Caco-2 (cell line): ENCODE results near the gene LRMDA. TPM values are rescaled to one million over a fixed set of nuclear protein-coding genes. Genes with fewer than 3 reads are reported as not detected.
A peak's percentile ranks its signal among the peaks of the same experiment; 100 is the strongest.

Source experiments
- BruUV-seq: library from RNA; stranded (reverse); fragments of 400-500 nt; replicated peaks from 2 replicates; lab custom pipeline; 2021; lab: Mats Ljungman, UMichigan
- CTCF ChIA-PET: fragments of 300-600 bp; sonication (Branson Sonifier 250); formaldehyde crosslinking; loops from one replicate; lab custom pipeline; 2022; ENCODE audit warnings: antibody characterized with exemption; lab: Charles Lee
- POLR2A ChIA-PET: fragments of 300-600 bp; sonication (Branson Sonifier 250); formaldehyde crosslinking; loops from one replicate; lab custom pipeline; 2022; ENCODE audit warnings: antibody characterized with exemption; lab: Charles Lee
- DNase-seq, 2 experiments: peaks; one replicate each; pipeline versions ENCODE4 v3.0.0 to v3.0.0-alpha.2; 2020 to 2022
- H3K27me3 ChIP-seq: replicated peaks from 2 replicates; pipeline ENCODE4 v1.6.0; 2011; ENCODE audit warnings: low read length; ENCODE audit not compliant: control insufficient read depth, insufficient read depth
- H3K36me3 ChIP-seq: 2 replicates; pipeline ENCODE4 v1.5.1; 2011; ENCODE audit warnings: low read length; ENCODE audit not compliant: control insufficient read depth, insufficient read depth
- H3K4me1 ChIP-seq: fragments of 250-450 bp; sonication (Bioruptor Pico); 2 replicates; pipeline ENCODE4 v1.5.1; 2020; ENCODE audit warnings: mild to moderate bottlenecking
- H3K4me3 ChIP-seq: 2 replicates; pipeline ENCODE4 v1.5.1; 2011; ENCODE audit warnings: low read depth, mild to moderate bottlenecking, control low read depth, low read length
- H3K9me3 ChIP-seq: fragments of 250-450 bp; sonication (Bioruptor Pico); 2 replicates; pipeline ENCODE4 v1.5.1; 2020; ENCODE audit warnings: mild to moderate bottlenecking, moderate library complexity
- H3K27ac Mint-ChIP-seq: one replicate; pipeline ENCODE4 v1.8.0; 2022; ENCODE audit warnings: mixed read lengths; ENCODE audit not compliant: unreplicated experiment
- H3K27me3 Mint-ChIP-seq: one replicate; pipeline ENCODE4 v1.8.0; 2022; ENCODE audit warnings: mixed read lengths; ENCODE audit not compliant: insufficient read depth, unreplicated experiment
- H3K36me3 Mint-ChIP-seq: one replicate; pipeline ENCODE4 v1.8.0; 2022; ENCODE audit warnings: mild to moderate bottlenecking, mixed read lengths; ENCODE audit not compliant: insufficient read depth, unreplicated experiment
- H3K4me1 Mint-ChIP-seq: one replicate; pipeline ENCODE4 v1.8.0; 2022; ENCODE audit warnings: low read depth, mixed read lengths; ENCODE audit not compliant: unreplicated experiment
- H3K4me3 Mint-ChIP-seq: one replicate; pipeline ENCODE4 v1.8.0; 2022; ENCODE audit warnings: mild to moderate bottlenecking, moderate library complexity, mixed read lengths; ENCODE audit not compliant: unreplicated experiment
- H3K9me3 Mint-ChIP-seq: one replicate; pipeline ENCODE4 v1.8.0; 2022; ENCODE audit warnings: mixed read lengths; ENCODE audit not compliant: unreplicated experiment
- intact Hi-C: fragments of 100-400 bp; cut with micrococcal nuclease; formaldehyde crosslinking; loops from one replicate; pipeline ENCODE4 v1.10.0; 2022; ENCODE audit not compliant: unreplicated experiment
- total RNA-seq: library from RNA; stranded (reverse); gene quantifications from 2 replicates; pipeline ENCODE4 v1.2.3, GENCODE V29; 2022
- TF ChIP-seq, protein P1 (sequence below), 2 experiments: fragments of 200-600 bp in 1 of 2; IDR thresholded peaks; 1 replicate in 1 of 2; 2 replicates in 1 of 2; pipeline versions ENCODE4 v1.5.1 to v1.8.0; 2011 to 2022; ENCODE audit warnings: antibody characterized with exemption in 1 of 2, control low read depth in 1 of 2, inconsistent platforms in 1 of 2, low read depth in 1 of 2, low read length in 1 of 2, mild to moderate bottlenecking in 1 of 2, moderate library complexity in 1 of 2; ENCODE audit not compliant: insufficient read depth in 1 of 2, severe bottlenecking in 1 of 2, unreplicated experiment in 1 of 2

Gene LRMDA
- total RNA-seq, 1 experiment from 2014 or later = 18.5 TPM

DNA sequence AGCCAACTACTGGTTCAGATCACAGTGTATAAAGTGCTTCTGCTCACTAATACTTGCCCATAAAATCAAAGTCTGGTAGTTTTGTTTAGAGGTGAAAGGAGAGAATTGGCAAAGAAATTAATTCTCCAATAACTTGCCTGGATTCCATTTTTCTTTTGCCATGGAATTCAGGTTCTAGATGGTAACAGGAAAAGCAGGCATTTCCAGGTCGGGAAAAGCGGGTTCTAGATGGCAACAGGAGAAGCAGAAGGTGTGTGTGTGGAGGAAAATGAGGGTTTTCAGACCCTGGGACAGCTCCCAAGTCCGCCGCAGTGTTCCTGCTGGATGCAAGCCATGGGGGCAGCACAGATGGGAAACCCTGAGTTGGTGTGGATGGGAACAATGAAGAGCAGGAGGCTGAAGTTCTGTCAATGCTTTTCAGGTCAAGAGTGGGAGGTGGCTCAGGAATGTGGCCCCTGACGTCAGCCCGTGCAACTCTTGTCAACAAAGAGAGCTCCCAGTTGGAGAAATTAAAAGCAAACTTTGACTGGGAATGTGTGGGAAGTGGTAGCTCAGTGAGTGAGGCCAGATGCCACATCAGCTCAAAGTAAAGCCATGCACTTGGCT lies 696.7 kb downstream of the LRMDA start:
- Mint-ChIP-seq H3K27ac (no peak overlapping the region), H3K9me3 (peaks cover 9% of the 10 kb centered on the region), H3K27me3 (no peaks in the 10 kb centered on the region), H3K36me3 (peaks cover 9% of the 10 kb centered on the region), H3K4me3 (no peak overlapping the region), H3K4me1 (peaks cover 16% of the 10 kb centered on the region)
- no TSS peak for BruUV-seq
- H3K4me1 ChIP-seq = peaks cover 11% of the 10 kb centered on the region; the same call in 1 of the 2 replicates
- TF ChIP-seq, protein P1, sequence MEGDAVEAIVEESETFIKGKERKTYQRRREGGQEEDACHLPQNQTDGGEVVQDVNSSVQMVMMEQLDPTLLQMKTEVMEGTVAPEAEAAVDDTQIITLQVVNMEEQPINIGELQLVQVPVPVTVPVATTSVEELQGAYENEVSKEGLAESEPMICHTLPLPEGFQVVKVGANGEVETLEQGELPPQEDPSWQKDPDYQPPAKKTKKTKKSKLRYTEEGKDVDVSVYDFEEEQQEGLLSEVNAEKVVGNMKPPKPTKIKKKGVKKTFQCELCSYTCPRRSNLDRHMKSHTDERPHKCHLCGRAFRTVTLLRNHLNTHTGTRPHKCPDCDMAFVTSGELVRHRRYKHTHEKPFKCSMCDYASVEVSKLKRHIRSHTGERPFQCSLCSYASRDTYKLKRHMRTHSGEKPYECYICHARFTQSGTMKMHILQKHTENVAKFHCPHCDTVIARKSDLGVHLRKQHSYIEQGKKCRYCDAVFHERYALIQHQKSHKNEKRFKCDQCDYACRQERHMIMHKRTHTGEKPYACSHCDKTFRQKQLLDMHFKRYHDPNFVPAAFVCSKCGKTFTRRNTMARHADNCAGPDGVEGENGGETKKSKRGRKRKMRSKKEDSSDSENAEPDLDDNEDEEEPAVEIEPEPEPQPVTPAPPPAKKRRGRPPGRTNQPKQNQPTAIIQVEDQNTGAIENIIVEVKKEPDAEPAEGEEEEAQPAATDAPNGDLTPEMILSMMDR (IDR thresholded peaks at IDR 0.05; ENCODE audit: insufficient read depth in 1 of 2, low read depth in 1 of 2, low read length in 1 of 2, severe bottlenecking in 1 of 2, unreplicated experiment in 1 of 2) = no peak
- no peak overlapping the region for H3K4me3 ChIP-seq
- H3K27me3 ChIP-seq = no peaks in the 10 kb centered on the region; the same call in 1 of the 2 replicates
- DNase-seq = peak in 1 of 2 experiments; percentile 12
- CTCF ChIA-PET = no interaction called here
- POLR2A ChIA-PET = no interaction called here
- no peaks in the 10 kb centered on the region for H3K9me3 ChIP-seq
- no peaks in the 10 kb centered on the region for H3K36me3 ChIP-seq
- intact Hi-C loops = no loop called here

DNA sequence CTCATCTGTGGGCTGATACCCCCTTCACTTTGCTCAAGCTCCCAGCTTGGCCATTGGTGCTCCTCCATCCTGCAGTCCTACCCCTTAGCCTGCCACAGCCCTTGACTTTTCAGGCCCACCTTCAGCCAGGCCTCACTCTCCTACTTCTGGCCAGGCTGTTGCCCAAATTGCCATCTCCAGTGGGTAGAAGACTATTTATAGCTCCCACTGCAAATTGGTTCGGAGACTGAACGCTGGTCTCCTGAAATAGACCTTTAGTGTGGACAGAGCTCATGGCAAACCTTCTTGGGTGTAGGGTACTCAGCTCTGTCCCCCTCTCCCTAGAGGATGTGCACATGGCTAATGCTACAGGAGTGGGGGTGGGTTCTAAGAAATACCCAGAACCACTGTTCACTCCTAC lies 697.8 kb downstream of the LRMDA start:
- no peak for DNase-seq
- no TSS peak for BruUV-seq
- no peak overlapping the region for H3K27ac Mint-ChIP-seq
- POLR2A ChIA-PET = no interaction called here
- no peaks in the 10 kb centered on the region for H3K9me3 ChIP-seq
- no peaks in the 10 kb centered on the region for H3K36me3 ChIP-seq
- H3K9me3 Mint-ChIP-seq = peaks cover 9% of the 10 kb centered on the region
- no peak overlapping the region for H3K4me3 Mint-ChIP-seq
- H3K4me1 ChIP-seq = peaks cover 11% of the 10 kb centered on the region; the same call in 1 of the 2 replicates
- peaks cover 9% of the 10 kb centered on the region for H3K36me3 Mint-ChIP-seq
- CTCF ChIA-PET = no interaction called here
- no peaks in the 10 kb centered on the region; the same call in 1 of the 2 replicates for H3K27me3 ChIP-seq
- intact Hi-C loops = no loop called here
- TF ChIP-seq, protein P1 (IDR thresholded peaks at IDR 0.05; ENCODE audit: insufficient read depth in 1 of 2, low read depth in 1 of 2, low read length in 1 of 2, severe bottlenecking in 1 of 2, unreplicated experiment in 1 of 2) = no peak
- peaks cover 16% of the 10 kb centered on the region for H3K4me1 Mint-ChIP-seq
- no peaks in the 10 kb centered on the region for H3K27me3 Mint-ChIP-seq
- H3K4me3 ChIP-seq = no peak overlapping the region

DNA sequence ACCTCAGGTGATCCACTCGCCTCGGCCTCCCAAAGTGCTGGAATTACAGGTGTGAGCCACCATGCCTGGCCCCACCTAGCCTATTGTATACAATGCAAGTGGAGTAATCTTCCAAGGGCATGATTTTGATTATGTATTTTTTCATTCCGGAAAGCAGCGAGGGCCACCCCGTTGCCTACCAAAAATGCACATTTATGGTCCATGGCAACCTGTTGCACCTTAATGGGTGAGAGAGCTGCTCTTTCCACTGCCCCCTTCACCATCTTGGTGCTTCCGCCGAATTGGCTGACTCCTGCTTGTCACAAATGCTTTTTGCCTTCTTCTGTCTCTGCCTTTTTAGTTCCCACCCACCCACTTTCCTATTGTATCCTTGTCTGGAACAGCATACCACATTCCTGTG lies 699.5 kb downstream of the LRMDA start:
- peaks cover 9% of the 10 kb centered on the region for H3K9me3 Mint-ChIP-seq
- peaks cover 9% of the 10 kb centered on the region for H3K36me3 Mint-ChIP-seq
- BruUV-seq = no TSS peak
- Histone ChIP-seq H3K27me3 (no peaks in the 10 kb centered on the region; the same call in 1 of the 2 replicates), H3K4me3 (no peak overlapping the region), H3K9me3 (no peaks in the 10 kb centered on the region), H3K4me1 (peaks cover 10% of the 10 kb centered on the region; the same call in 1 of the 2 replicates), H3K36me3 (no peaks in the 10 kb centered on the region)
- ChIA-PET CTCF (no interaction called here), POLR2A (no interaction called here)
- no peak overlapping the region for H3K27ac Mint-ChIP-seq
- H3K4me1 Mint-ChIP-seq = peaks cover 16% of the 10 kb centered on the region
- H3K27me3 Mint-ChIP-seq = no peaks in the 10 kb centered on the region
- TF ChIP-seq, protein P1 (IDR thresholded peaks at IDR 0.05; ENCODE audit: insufficient read depth in 1 of 2, low read depth in 1 of 2, low read length in 1 of 2, severe bottlenecking in 1 of 2, unreplicated experiment in 1 of 2) = no peak
- no peak overlapping the region for H3K4me3 Mint-ChIP-seq
- intact Hi-C loops = no loop called here
- no peak for DNase-seq
